ENCODE results near the gene CP. TPM values are rescaled to one million over a fixed set of nuclear protein-coding genes. Genes with fewer than 3 reads are reported as not detected.
A peak's percentile ranks its signal among the peaks of the same experiment; 100 is the strongest.

CP gene
- polyA plus RNA-seq, 1 donor (not counting 4 experiments of a cell fraction or from before 2014, with no cell fraction given): 0.03 TPM

- no peak for TF ChIP-seq EZH2 (IDR thresholded peaks at IDR 0.05; ENCODE audit: low read length)
- TF ChIP-seq, protein P1, sequence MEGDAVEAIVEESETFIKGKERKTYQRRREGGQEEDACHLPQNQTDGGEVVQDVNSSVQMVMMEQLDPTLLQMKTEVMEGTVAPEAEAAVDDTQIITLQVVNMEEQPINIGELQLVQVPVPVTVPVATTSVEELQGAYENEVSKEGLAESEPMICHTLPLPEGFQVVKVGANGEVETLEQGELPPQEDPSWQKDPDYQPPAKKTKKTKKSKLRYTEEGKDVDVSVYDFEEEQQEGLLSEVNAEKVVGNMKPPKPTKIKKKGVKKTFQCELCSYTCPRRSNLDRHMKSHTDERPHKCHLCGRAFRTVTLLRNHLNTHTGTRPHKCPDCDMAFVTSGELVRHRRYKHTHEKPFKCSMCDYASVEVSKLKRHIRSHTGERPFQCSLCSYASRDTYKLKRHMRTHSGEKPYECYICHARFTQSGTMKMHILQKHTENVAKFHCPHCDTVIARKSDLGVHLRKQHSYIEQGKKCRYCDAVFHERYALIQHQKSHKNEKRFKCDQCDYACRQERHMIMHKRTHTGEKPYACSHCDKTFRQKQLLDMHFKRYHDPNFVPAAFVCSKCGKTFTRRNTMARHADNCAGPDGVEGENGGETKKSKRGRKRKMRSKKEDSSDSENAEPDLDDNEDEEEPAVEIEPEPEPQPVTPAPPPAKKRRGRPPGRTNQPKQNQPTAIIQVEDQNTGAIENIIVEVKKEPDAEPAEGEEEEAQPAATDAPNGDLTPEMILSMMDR (optimal IDR thresholded peaks at IDR 0.05 in 1 of 3, IDR thresholded peaks at IDR 0.05 in 1 of 3, conservative IDR thresholded peaks at IDR 0.05 in 1 of 3; ENCODE audit: extremely low read depth in 1 of 3, insufficient read depth in 2 of 3, low read length in 3 of 3): no peak
- H3K4me2 ChIP-seq (ENCODE audit: control insufficient read depth, extremely low read depth, insufficient read depth, low read depth, low read length): peak within 1 kb of the TSS; percentile 94
- H3K27me3 ChIP-seq (ENCODE audit: control insufficient read depth, extremely low read depth, insufficient read depth, low read length): no peaks in the 10 kb centered on the region
- no peaks in the 10 kb centered on the region for H3K9me1 ChIP-seq (ENCODE audit: control insufficient read depth, extremely low read depth, insufficient read depth, low read length)
- H3K4me1 ChIP-seq (ENCODE audit: control insufficient read depth, extremely low read depth, insufficient read depth, low read length): peaks cover 11% of the 10 kb centered on the region
- H4K20me1 ChIP-seq (ENCODE audit: control insufficient read depth, extremely low read depth, insufficient read depth, low read length): no peaks in the 10 kb centered on the region
- dilution Hi-C loops (cut with MboI; ENCODE audit: extremely low pct_ligation_motif_present, low sequenced_read_pairs): no loop called here
- peaks cover 16% of the 10 kb centered on the region for H3K79me2 ChIP-seq (ENCODE audit: control insufficient read depth, insufficient read depth, low read length)
- peak; percentile 9 for DNase-seq (ENCODE audit: low read depth, low spot score)
- H3K9me3 ChIP-seq (ENCODE audit: control insufficient read depth, low read depth, low read length): no peaks in the 10 kb centered on the region
- H3K4me3 ChIP-seq (ENCODE audit: control insufficient read depth in 2 of 3, extremely low read depth in 1 of 3, insufficient read depth in 2 of 3, low read depth in 1 of 3, low read length in 3 of 3): peak within 1 kb of the TSS; percentile 90 to 98 (median 96)
- peak within 1 kb of the TSS; percentile 86 for H3K9ac ChIP-seq (ENCODE audit: control insufficient read depth, extremely low read depth, insufficient read depth, low read length)
- FAIRE-seq: peak; percentile 29
- peak within 1 kb of the TSS; percentile 74 for H3K27ac ChIP-seq (ENCODE audit: control insufficient read depth, insufficient read depth, low read length)
- no peaks in the 10 kb centered on the region for H3K36me3 ChIP-seq (ENCODE audit: control insufficient read depth in 2 of 2, extremely low read depth in 1 of 2, insufficient read depth in 2 of 2, low read length in 2 of 2)
- peak within 1 kb of the TSS; percentile 88 for H2AFZ ChIP-seq (ENCODE audit: control insufficient read depth, low read length)
These were observed 92.1 kb downstream of the CP start, which contains the start of gene HPS3 for GRCh38 chr3:149129326-149130205. Gene HPS3 (plus strand): TSS chr3:149129638. CDS start chr3:149129724, 86 bp downstream.

DNA sequence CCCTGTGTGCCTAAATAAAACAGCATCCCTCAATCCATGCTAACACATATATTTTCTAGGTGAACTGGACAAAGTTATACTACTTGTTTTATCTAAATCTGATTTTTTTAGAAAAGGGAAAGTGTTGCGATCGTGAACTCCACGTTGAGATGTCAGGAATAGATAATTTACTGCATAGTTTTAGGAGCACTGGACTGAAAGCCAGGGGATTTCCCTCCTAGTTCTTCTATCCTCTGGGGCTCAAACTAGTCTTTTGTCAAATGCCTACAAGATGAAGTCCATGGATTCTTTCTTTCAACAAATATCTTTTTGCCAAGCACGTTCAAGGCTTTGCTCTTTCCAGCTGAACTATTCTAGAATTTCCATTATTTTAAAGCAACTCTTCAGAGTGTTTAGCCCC is 92.8 kb downstream of the CP start:
- dilution Hi-C loops (cut with MboI; ENCODE audit: extremely low pct_ligation_motif_present, low sequenced_read_pairs): no loop called here
- FAIRE-seq (no peak), DNase-seq (ENCODE audit: low read depth, low spot score) (no peak)
- no peaks in the 10 kb centered on the region for H3K36me3 ChIP-seq (ENCODE audit: control insufficient read depth in 2 of 2, extremely low read depth in 1 of 2, insufficient read depth in 2 of 2, low read length in 2 of 2)
- no peaks in the 10 kb centered on the region for H3K27me3 ChIP-seq (ENCODE audit: control insufficient read depth, extremely low read depth, insufficient read depth, low read length)
- peaks cover 16% of the 10 kb centered on the region for H3K79me2 ChIP-seq (ENCODE audit: control insufficient read depth, insufficient read depth, low read length)
- no peaks in the 10 kb centered on the region for H3K9me1 ChIP-seq (ENCODE audit: control insufficient read depth, extremely low read depth, insufficient read depth, low read length)
- peak overlapping the region; percentile 93 for H3K4me2 ChIP-seq (ENCODE audit: control insufficient read depth, extremely low read depth, insufficient read depth, low read depth, low read length)
- H3K27ac ChIP-seq (ENCODE audit: control insufficient read depth, insufficient read depth, low read length): peak overlapping the region; percentile 44
- TF ChIP-seq, protein P1 (optimal IDR thresholded peaks at IDR 0.05 in 1 of 3, IDR thresholded peaks at IDR 0.05 in 1 of 3, conservative IDR thresholded peaks at IDR 0.05 in 1 of 3; ENCODE audit: extremely low read depth in 1 of 3, insufficient read depth in 2 of 3, low read length in 3 of 3): no peak
- no peak for TF ChIP-seq EZH2 (IDR thresholded peaks at IDR 0.05; ENCODE audit: low read length)
- H3K4me1 ChIP-seq (ENCODE audit: control insufficient read depth, extremely low read depth, insufficient read depth, low read length): peaks cover 11% of the 10 kb centered on the region
- H3K9ac ChIP-seq (ENCODE audit: control insufficient read depth, extremely low read depth, insufficient read depth, low read length): peak overlapping the region; percentile 86
- H4K20me1 ChIP-seq (ENCODE audit: control insufficient read depth, extremely low read depth, insufficient read depth, low read length): no peaks in the 10 kb centered on the region
- no peaks in the 10 kb centered on the region for H3K9me3 ChIP-seq (ENCODE audit: control insufficient read depth, low read depth, low read length)
- peak overlapping the region; percentile 88 for H2AFZ ChIP-seq (ENCODE audit: control insufficient read depth, low read length)
- peak overlapping the region; percentile 90 to 98 (median 96) for H3K4me3 ChIP-seq (ENCODE audit: control insufficient read depth in 2 of 3, extremely low read depth in 1 of 3, insufficient read depth in 2 of 3, low read depth in 1 of 3, low read length in 3 of 3)

Measured in keratinocyte (primary cell).